ENCODE results near the gene HAGH. TPM values are rescaled to one million over a fixed set of nuclear protein-coding genes. Genes with fewer than 3 reads are reported as not detected.

Gene HAGH
- 56.7 and 77.9 TPM in 2 replicates for total RNA-seq

DNA sequence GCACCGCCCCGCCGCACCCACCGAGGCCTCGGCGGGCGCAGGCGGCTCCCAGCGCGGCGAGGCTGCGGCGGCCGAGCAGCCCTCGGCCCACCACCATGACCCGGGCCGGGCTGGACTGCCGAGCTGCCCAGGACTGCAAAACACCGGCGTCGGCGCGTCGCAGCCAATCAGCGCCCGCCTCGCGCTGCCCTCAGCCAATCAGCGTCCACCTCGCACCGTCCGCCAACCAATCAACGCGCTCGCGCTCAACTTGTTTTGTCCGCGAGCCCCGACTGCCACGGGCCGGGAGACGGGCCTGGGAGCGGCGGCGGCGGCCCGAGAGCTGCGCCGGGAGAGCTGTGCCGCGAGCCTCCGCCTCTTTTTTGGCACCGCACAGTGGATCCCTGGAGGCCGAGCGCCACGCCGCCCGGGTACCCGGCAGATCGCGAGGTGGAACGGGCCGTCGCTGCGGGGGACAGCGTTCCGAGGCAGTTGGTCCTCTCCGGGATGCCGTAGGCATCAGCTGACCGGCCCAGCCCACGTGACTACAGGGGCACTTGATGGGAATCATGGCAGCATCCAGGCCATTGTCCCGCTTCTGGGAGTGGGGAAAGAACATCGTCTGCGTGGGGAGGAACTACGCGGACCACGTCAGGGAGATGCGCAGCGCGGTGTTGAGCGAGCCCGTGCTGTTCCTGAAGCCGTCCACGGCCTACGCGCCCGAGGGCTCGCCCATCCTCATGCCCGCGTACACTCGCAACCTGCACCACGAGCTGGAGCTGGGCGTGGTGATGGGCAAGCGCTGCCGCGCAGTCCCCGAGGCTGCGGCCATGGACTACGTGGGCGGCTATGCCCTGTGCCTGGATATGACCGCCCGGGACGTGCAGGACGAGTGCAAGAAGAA is at the start of gene HAGH, which contains the start of gene FAHD1:
Gene HAGH (minus strand): TSS at position 135 of the 883 bp plus-strand sequence. CDS start 38 bp downstream, at position 97.
Gene FAHD1 (plus strand): TSS at position 516 of the 883 bp plus-strand sequence. CDS start 33 bp downstream, at position 549.

DNA sequence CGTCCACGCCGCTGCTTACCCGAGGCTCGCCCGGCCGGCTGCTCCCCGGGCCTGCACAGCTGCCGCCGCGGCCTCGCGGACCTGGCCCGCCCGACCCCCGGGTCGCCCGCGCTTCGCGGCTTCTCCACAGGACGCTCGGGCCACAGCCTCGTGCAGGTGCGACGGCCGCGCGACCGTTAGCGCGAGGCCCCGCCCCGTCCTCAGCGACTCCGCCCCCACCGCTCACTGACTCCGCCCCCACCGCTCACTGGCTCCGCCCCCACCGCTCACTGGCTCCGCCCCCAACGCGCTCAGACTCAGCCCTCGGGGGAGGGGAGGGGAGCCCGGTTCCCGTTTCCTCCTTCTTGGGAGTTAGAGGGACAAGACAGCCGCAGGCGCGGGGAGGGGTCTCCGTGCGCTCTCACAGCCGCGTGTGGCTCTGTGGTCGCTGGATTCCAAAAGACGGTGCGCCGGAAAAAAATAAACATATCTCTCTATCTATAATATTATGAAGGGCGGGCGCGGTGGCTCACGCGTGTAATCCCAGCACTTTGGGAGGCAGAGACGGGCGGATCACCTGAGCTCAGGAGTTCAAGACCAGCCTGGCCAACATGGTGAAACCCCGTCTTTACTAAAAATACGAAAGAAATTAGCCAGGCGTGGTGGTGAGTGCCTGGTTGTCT is 45.5 kb upstream of the HAGH start, which contains the start of gene MEIOB:
Gene MEIOB (minus strand): TSS at position 191 of the 662 bp plus-strand sequence. CDS start 3,989 bp downstream, outside the sequence.

DNA sequence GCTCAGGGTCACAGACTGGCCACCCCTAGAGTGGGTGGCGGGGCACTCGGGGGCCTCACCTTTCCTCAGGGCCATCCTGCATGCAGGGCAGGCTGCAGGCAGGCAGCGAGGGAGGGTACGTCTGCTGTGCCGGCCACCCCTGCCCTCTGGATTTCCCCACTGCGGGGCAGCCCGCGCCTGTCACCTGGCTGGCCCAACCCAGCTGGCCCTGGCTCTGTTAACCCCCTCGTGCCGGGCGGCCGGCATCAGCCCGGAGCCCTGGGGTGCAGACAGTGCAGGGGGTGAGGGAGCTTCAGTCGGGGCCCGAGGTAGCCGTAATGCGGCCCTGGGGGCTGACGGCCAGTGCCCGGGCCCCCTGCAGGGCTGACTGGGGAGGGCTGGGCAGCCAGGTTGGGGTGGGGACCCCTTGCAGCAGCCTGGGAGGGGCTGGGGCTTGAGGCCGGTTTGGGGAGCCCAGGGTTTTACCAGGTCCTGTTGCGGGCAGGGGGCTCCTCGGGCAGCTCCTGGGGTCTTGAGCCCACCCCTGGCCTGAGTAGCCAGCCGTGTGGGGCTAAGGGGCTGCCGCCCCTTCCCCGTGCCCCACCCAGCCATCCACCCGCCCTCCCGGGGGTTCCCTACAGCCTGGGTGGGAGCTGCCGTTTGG is 32.9 kb downstream of the HAGH start, which contains the start of gene IGFALS:
Gene IGFALS (minus strand): TSS at position 128 of the 643 bp plus-strand sequence. CDS start 53 bp downstream, at position 75.

DNA sequence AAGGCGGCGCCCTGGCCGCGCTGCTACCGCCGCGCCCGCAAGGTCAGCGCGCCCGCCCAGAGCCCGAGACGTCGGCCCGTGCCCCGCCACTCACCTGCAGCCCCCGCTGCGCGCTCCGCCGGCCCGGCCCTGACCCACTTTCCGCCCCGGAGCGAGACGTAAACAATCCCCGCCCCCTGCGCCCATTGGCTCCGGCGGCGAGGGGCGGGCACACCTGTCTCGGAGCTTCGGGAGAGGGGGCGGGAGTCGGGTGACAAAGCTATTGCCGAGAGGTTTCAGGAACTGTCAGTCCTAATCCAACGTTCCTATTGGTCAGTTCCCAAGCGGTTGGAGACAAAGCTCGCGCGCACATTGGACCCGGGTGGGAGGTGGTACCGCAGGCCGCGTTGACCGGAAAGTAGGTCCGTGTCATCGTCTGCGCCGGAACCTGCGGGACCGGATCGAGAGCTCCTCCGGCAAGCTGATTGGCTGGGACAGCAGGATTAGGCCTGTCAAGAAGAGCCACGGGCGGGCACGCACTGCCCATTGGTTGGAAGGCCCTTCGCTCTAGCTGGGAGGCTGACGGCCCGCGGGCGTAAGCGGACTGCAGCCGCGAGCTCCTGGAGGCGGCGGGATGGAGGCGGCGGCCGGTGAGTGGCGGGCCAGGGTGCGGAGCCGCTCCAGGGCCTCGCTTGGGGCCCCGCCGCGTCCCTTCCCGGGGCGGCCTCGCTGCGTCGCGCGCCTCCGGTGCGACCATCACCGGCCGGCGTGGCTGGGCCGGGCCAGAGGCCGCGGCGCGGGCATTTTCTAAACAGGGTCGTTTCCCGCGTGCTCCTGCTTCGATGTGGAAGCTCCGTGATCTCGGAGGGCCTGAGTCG is 44.0 kb downstream of the HAGH start, which contains the start of the genes NUBP2 and SPSB3:
Gene NUBP2 (plus strand): TSS at position 553 of the 857 bp plus-strand sequence. CDS start 61 bp downstream, at position 614.
Gene SPSB3 (minus strand): TSS at position 164 of the 857 bp plus-strand sequence. CDS start 1,088 bp downstream, outside the sequence.

DNA sequence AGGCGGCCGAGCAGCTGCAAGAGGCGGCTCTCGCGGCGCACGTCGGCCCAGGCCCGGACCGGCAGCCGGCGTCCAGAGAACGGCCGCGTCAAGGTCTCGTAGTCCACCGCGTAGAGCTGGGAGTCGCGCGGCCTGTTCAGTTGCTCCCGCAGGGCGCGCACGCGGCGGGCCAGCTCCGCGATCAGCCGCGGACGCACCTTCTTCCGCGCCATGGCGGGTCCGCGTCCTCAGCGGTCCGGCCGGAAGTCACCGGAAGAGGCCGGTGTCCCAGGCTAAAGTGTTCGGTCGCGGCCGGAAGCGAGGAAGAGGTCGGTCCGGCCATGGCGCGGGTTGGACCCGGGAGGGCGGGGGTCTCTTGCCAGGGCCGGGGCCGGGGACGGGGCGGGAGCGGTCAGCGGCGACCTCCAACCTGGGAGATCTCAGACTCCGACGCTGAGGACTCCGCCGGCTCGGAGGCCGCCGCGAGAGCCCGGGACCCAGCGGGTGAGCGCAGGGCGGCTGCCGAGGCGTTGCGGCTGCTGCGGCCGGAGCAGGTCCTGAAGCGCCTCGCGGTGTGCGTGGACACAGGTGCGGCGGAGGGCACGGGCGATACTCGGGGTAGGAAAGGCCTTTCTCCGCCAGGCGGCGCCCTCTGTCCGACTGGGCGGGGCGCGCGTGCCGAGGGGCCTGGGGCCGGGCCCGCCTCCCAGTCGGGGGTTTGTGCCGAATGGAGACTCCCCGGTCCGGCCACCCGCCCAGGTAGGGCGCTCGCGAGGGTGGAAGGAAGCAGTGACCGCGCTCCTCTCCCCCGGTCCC is 53.5 kb downstream of the HAGH start, which contains the start of gene MRPS34:
Gene MRPS34 (minus strand): TSS at position 227 of the 795 bp plus-strand sequence. CDS start 15 bp downstream, at position 212.

DNA sequence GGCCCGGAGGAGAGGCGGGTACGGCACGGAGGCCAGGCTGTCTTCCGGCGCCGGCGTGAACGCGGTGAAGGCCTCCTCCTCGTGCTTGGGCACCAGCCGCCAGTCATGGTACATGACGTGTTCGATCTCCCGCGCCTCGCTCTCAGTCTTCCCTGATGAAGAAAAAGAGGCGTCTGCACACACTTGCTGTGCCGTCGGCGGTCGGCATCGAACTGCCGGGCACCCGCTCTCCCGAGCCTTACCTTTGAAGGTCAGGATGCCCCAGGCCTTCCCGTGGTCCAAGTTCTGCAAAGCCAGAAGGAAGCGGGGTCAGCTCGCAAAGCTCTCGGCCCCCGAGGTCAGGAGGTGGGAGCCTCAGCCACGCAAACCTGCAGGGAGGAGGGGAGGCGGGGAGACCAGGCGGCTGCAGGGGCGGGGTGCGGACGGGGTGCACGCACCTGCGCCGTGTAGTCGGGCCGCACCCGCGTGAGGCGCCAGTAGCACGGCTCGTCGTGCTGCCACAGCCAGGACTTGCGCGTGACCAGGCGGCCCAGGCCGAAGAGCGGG is 54.2 kb downstream of the HAGH start, which contains the start of gene EME2:
Gene EME2 (plus strand): TSS at position 449 of the 546 bp plus-strand sequence. CDS start 418 bp downstream, outside the sequence.

DNA sequence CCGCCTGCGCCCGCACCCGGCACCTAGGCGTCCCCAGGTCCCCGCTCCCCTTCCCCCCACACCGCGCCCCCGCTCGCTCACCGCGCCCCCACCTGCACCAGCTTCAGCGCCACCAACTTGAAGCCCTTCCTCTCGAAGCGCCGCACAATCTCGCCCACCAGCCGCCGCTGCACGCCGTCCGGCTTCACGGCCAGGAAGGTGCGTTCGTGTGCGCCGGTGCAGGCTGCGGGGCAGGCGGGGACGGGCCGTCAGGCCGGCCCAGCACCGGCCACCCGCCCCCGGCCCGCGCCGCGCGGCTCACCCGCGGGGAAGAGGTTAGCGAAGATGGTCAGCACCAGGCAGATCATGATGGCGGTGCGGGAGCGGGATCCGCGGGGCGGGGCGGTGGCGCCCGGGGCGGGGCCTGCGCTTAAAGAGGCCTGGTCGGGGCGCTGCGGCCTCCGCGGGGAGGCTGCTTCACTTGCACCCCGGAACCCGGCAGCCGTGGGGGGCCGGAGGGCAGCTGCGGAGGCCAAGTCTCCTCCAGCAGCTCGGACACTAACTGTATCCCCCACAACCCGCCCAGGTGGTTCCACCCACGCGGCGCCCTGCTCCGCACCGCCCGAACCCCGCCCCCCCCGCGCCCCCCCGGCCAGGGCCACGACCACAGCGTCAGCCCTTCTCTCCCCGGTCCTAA is 55.3 kb downstream of the HAGH start, which contains the start of gene NME3:
Gene NME3 (minus strand): TSS at position 356 of the 676 bp plus-strand sequence. CDS start 9 bp downstream, at position 347.

Other genes starting within 250 kb of the HAGH start
- 10.6 and 19.1 TPM in 2 replicates for gene IFT140, start 214.8 kb downstream of the HAGH start, total RNA-seq
- 5.1 and 14.0 TPM in 2 replicates for gene CRAMP1, start 214.5 kb downstream of the HAGH start, total RNA-seq
- gene JPT2, start 148.5 kb downstream of the HAGH start, total RNA-seq: 55.7 and 84.5 TPM in 2 replicates
- gene MAPK8IP3, start 120.6 kb downstream of the HAGH start, total RNA-seq: 18.8 and 31.3 TPM in 2 replicates
- 29.6 and 59.5 TPM in 2 replicates for gene NME3, start 55.3 kb downstream of the HAGH start, total RNA-seq
- gene EME2, start 54.0 kb downstream of the HAGH start, total RNA-seq: 8.9 and 14.9 TPM in 2 replicates
- 50.8 and 76.9 TPM in 2 replicates for gene MRPS34, start 53.7 kb downstream of the HAGH start, total RNA-seq
- 35.5 TPM in 2 replicates for gene SPSB3, start 44.3 kb downstream of the HAGH start, total RNA-seq
- 48.6 and 66.3 TPM in 2 replicates for gene NUBP2, start 43.9 kb downstream of the HAGH start, total RNA-seq
- gene IGFALS, start 33.1 kb downstream of the HAGH start, total RNA-seq: under 0.01 TPM in 1 of 2 replicates, not detected in the other
- 83.4 and 95.7 TPM in 2 replicates for gene FAHD1, start 381 bp upstream of the HAGH start, total RNA-seq
- gene MEIOB, start 45.3 kb upstream of the HAGH start, total RNA-seq: 0.07 TPM in 1 of 2 replicates, not detected in the other
- 0.34 and 0.50 TPM in 2 replicates for gene HS3ST6, start 91.6 kb upstream of the HAGH start, total RNA-seq
- 6.8 and 7.3 TPM in 2 replicates for gene MSRB1, start 116.4 kb upstream of the HAGH start, total RNA-seq
- under 0.01 TPM in 1 of 2 replicates, not detected in the other for gene RPL3L, start 127.9 kb upstream of the HAGH start, total RNA-seq
- 158 and 171 TPM in 2 replicates for gene NDUFB10, start 132.7 kb upstream of the HAGH start, total RNA-seq
- gene RPS2, start 138.0 kb upstream of the HAGH start, total RNA-seq: 2,006 and 6,295 TPM in 2 replicates
- gene RNF151, start 140.0 kb upstream of the HAGH start, total RNA-seq: not detected in 2 replicates
- gene TBL3, start 145.2 kb upstream of the HAGH start, total RNA-seq: 50.2 and 57.3 TPM in 2 replicates
- 0.28 and 1.7 TPM in 2 replicates for gene NOXO1, start 154.6 kb upstream of the HAGH start, total RNA-seq
- 9.0 and 14.0 TPM in 2 replicates for gene GFER, start 157.4 kb upstream of the HAGH start, total RNA-seq
- 1.1 and 4.4 TPM in 2 replicates for gene SYNGR3, start 163.1 kb upstream of the HAGH start, total RNA-seq
- 47.8 and 68.7 TPM in 2 replicates for gene ZNF598, start 183.0 kb upstream of the HAGH start, total RNA-seq
- gene NPW, start 193.0 kb upstream of the HAGH start, total RNA-seq: under 0.01 TPM in 1 of 2 replicates, not detected in the other
- 10.3 and 19.8 TPM in 2 replicates for gene NHERF2, start 200.1 kb upstream of the HAGH start, total RNA-seq
- gene NTHL1, start 221.0 kb upstream of the HAGH start, total RNA-seq: 17.4 and 21.2 TPM in 2 replicates
- gene TSC2, start 221.2 kb upstream of the HAGH start, total RNA-seq: 19.8 and 53.7 TPM in 2 replicates